Keratinocyte (primary cell): ENCODE results near the gene CDCP1. TPM values are rescaled to one million over a fixed set of nuclear protein-coding genes. Genes with fewer than 3 reads are reported as not detected.

ENCODE experiments used
- DNase-seq: peaks from one replicate; pipeline ENCODE4 v3.0.0-alpha.2; 2011; ENCODE audit warnings: low read depth, missing footprints, low spot score
- FAIRE-seq: peaks from 2 replicates; lab custom pipeline; 2011; peaks lifted over from hg19 to GRCh38; lab: Jason Lieb, UNC
- H2AFZ ChIP-seq: 2 replicates; pipeline ENCODE4 v1.6.0; 2012; ENCODE audit warnings: low read length, control low read depth, inconsistent platforms; ENCODE audit not compliant: control insufficient read depth
- H3K27ac ChIP-seq: 2 replicates; pipeline ENCODE4 v1.5.1; 2011; ENCODE audit warnings: low read length; ENCODE audit not compliant: control insufficient read depth, insufficient read depth
- H3K27me3 ChIP-seq: 3 replicates; pipeline ENCODE4 v1.6.0; 2011; ENCODE audit warnings: low read length; ENCODE audit not compliant: control insufficient read depth, insufficient read depth; ENCODE audit errors: extremely low read depth
- H3K36me3 ChIP-seq, 2 experiments: 2 replicates in 1 of 2; 3 replicates in 1 of 2; pipeline ENCODE4 v1.5.1; 2011; ENCODE audit warnings: low read length in 2 of 2, mild to moderate bottlenecking in 1 of 2; ENCODE audit not compliant: control insufficient read depth in 2 of 2, insufficient read depth in 2 of 2; ENCODE audit errors: extremely low read depth in 1 of 2
- H3K4me1 ChIP-seq: 3 replicates; pipeline ENCODE4 v1.5.1; 2011; ENCODE audit warnings: low read length; ENCODE audit not compliant: control insufficient read depth, insufficient read depth; ENCODE audit errors: extremely low read depth
- H3K4me2 ChIP-seq: 3 replicates; pipeline ENCODE4 v1.6.0; 2011; ENCODE audit warnings: low read depth, low read length; ENCODE audit not compliant: control insufficient read depth, insufficient read depth; ENCODE audit errors: extremely low read depth
- H3K4me3 ChIP-seq, 3 experiments: fragments of 200-600 bp in 1 of 3; sonication (generic) in 1 of 3; 2 replicates in 2 of 3; 3 replicates in 1 of 3; pipeline ENCODE4 v1.5.1; 2011 to 2016; ENCODE audit warnings: low read length in 3 of 3, mild to moderate bottlenecking in 3 of 3, control low read depth in 2 of 3, inconsistent platforms in 1 of 3, low read depth in 1 of 3, mixed read lengths in 1 of 3, mixed run types in 1 of 3, moderate library complexity in 1 of 3; ENCODE audit not compliant: control insufficient read depth in 2 of 3, insufficient read depth in 2 of 3; ENCODE audit errors: extremely low read depth in 1 of 3
- H3K79me2 ChIP-seq: 2 replicates; pipeline ENCODE4 v1.6.0; 2012; ENCODE audit warnings: low read length; ENCODE audit not compliant: control insufficient read depth, insufficient read depth
- H3K9ac ChIP-seq: 3 replicates; pipeline ENCODE4 v1.6.0; 2011; ENCODE audit warnings: low read length; ENCODE audit not compliant: control insufficient read depth, insufficient read depth; ENCODE audit errors: extremely low read depth
- H3K9me1 ChIP-seq: 3 replicates; pipeline ENCODE4 v1.6.0; 2011; ENCODE audit warnings: low read length; ENCODE audit not compliant: control insufficient read depth, insufficient read depth; ENCODE audit errors: extremely low read depth
- H3K9me3 ChIP-seq: 2 replicates; pipeline ENCODE4 v1.5.1; 2012; ENCODE audit warnings: low read depth, low read length; ENCODE audit not compliant: control insufficient read depth
- H4K20me1 ChIP-seq: 3 replicates; pipeline ENCODE4 v1.6.0; 2011; ENCODE audit warnings: low read length; ENCODE audit not compliant: control insufficient read depth, insufficient read depth; ENCODE audit errors: extremely low read depth
- EZH2 ChIP-seq: IDR thresholded peaks from one replicate; pipeline ENCODE4 v1.6.1; 2012; ENCODE audit warnings: inconsistent platforms, mild to moderate bottlenecking, low read length, moderate library complexity
- dilution Hi-C: fragments of 300-500 bp; cut with MboI; formaldehyde crosslinking; loops from one replicate; pipeline ENCODE4 v1.7.0; 2020; ENCODE audit warnings: low sequenced_read_pairs; ENCODE audit not compliant: extremely low pct_ligation_motif_present
- polyA plus RNA-seq, 5 experiments: library from polyadenylated mRNA; depleted of rRNA in 3 of 5; stranded (reverse) in 3 of 5; stranded (forward) in 1 of 5; unstranded in 1 of 5; fragments of >200 nt; gene quantifications; 1 replicate in 1 of 5; 2 replicates in 3 of 5; 3 replicates in 1 of 5; pipeline versions ENCODE4 v1.2.1 to v1.2.3, GENCODE V29; 2011 to 2012; ENCODE audit warnings: missing spikeins in 2 of 5, low read depth in 1 of 5, low replicate concordance in 1 of 5
- TF ChIP-seq, protein P1 (sequence below), 3 experiments: IDR thresholded peaks in 1 of 3; conservative IDR thresholded peaks in 1 of 3; optimal IDR thresholded peaks in 1 of 3; 2 replicates in 2 of 3; 3 replicates in 1 of 3; pipeline versions ENCODE3 to v1.5.1; 2011; ENCODE audit warnings: low read length in 3 of 3, mild to moderate bottlenecking in 3 of 3, moderate library complexity in 2 of 3, control low read depth in 1 of 3, inconsistent platforms in 1 of 3; ENCODE audit not compliant: insufficient read depth in 2 of 3; ENCODE audit errors: extremely low read depth in 1 of 3

CDCP1 gene
- polyA plus RNA-seq, 1 donor (not counting 4 experiments of a cell fraction or from before 2014, with no cell fraction given): 85.8 TPM

GRCh38 chr3:45104715-45105711 lies 41.2 kb downstream of the CDCP1 start:
- Histone ChIP-seq H3K9me1 (peaks cover 2% of the 10 kb centered on the region), H3K36me3 (peaks cover 38 to 66% of the 10 kb centered on the region in 2 experiments), H3K9ac (no peak overlapping the region), H3K27ac (peak overlapping the region; percentile 52), H3K4me2 (no peak overlapping the region), H3K4me1 (peaks cover 20% of the 10 kb centered on the region), H3K9me3 (no peaks in the 10 kb centered on the region), H4K20me1 (peaks cover 7% of the 10 kb centered on the region), H3K79me2 (peaks cover 50% of the 10 kb centered on the region), H2AFZ (no peak overlapping the region), H3K27me3 (no peaks in the 10 kb centered on the region), H3K4me3 (no peak overlapping the region)
- dilution Hi-C loops: no loop called here
- DNase-seq (no peak), FAIRE-seq (peak; percentile 83)
- TF ChIP-seq, protein P1, sequence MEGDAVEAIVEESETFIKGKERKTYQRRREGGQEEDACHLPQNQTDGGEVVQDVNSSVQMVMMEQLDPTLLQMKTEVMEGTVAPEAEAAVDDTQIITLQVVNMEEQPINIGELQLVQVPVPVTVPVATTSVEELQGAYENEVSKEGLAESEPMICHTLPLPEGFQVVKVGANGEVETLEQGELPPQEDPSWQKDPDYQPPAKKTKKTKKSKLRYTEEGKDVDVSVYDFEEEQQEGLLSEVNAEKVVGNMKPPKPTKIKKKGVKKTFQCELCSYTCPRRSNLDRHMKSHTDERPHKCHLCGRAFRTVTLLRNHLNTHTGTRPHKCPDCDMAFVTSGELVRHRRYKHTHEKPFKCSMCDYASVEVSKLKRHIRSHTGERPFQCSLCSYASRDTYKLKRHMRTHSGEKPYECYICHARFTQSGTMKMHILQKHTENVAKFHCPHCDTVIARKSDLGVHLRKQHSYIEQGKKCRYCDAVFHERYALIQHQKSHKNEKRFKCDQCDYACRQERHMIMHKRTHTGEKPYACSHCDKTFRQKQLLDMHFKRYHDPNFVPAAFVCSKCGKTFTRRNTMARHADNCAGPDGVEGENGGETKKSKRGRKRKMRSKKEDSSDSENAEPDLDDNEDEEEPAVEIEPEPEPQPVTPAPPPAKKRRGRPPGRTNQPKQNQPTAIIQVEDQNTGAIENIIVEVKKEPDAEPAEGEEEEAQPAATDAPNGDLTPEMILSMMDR (optimal IDR thresholded peaks at IDR 0.05 in 1 of 3, IDR thresholded peaks at IDR 0.05 in 1 of 3, conservative IDR thresholded peaks at IDR 0.05 in 1 of 3; ENCODE audit: extremely low read depth in 1 of 3, insufficient read depth in 2 of 3, low read length in 3 of 3): no peak
- no peak for TF ChIP-seq EZH2

DNA sequence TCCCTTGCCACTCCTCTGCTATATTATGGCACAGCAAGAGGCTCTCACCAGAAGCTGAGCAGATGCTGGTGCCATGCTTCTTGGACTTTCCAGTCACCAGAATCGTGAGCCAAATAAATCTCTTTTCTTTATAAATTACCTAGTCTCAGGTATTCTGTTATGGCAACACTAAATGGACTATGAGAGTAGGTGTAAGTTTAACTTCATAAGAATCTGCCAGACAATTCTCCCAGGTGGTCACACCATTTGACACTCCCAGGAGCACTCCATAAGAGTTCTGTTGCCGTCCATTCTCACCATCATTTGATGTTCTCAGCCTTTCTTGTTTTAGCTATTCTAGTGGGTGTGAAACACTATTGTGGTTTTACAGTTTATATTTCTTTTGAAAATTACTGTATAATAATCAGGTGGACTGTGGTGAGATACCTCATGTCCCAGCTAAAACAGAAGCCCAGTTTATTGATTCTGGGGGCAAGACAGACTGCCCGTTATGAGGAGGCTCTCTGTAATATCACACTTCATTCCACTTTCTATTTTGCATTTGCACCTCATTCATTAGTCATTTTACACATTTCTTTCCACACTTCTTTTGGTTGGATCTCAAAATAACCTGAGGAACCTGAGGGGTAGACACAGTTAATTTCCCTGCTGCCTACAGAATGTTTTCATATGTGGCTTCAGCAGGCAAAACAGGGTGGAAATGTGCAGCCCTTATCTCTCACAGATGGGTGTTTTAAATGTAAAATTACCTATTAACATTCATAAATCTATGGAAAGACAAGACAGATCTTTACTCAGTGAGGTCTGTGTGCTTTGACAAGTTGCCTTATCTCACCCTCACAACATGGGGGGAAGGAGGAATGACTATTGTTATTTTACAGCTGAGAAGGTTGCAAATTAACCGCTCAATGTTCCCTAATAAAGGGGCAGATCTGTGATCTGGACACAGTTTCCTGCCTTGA lies 42.1 kb downstream of the CDCP1 start:
- Histone ChIP-seq H3K9me3 (no peaks in the 10 kb centered on the region), H3K4me3 (no peak overlapping the region), H3K36me3 (peaks cover 31 to 61% of the 10 kb centered on the region in 2 experiments), H3K9me1 (no peaks in the 10 kb centered on the region), H3K4me1 (peaks cover 20% of the 10 kb centered on the region), H3K4me2 (no peak overlapping the region), H3K9ac (no peak overlapping the region), H3K27me3 (no peaks in the 10 kb centered on the region), H3K27ac (no peak overlapping the region), H2AFZ (no peak overlapping the region), H4K20me1 (no peaks in the 10 kb centered on the region), H3K79me2 (peaks cover 49% of the 10 kb centered on the region)
- dilution Hi-C loops: no loop called here
- DNase-seq (no peak), FAIRE-seq (no peak)
- TF ChIP-seq EZH2: no peak
- TF ChIP-seq, protein P1 (optimal IDR thresholded peaks at IDR 0.05 in 1 of 3, IDR thresholded peaks at IDR 0.05 in 1 of 3, conservative IDR thresholded peaks at IDR 0.05 in 1 of 3; ENCODE audit: extremely low read depth in 1 of 3, insufficient read depth in 2 of 3, low read length in 3 of 3): no peak
